ENCODE data around the gene RNF168.
"Not testable (repeated sequence)": the region's sequence is repeated elsewhere in the genome, so short reads cannot be mapped to it uniquely, and the experiment has no call there.

RNF168 gene

GRCh38 chr3:196514913-196515621, 11.5 kb upstream of the RNF168 start, which contains the start of gene SMCO1:
TSS of gene SMCO1 (minus strand) at chr3:196515346. CDS start at chr3:196515209, 137 bp downstream.
- no peak for DNase-seq (ENCODE audit: low read depth in 2 of 2)
- H3K4me3 ChIP-seq (replicated peaks in 1 of 2; ENCODE audit: low read depth in 2 of 2, low read length in 2 of 2), result no peak within 1 kb of the TSS
- TF ChIP-seq CTCF (IDR thresholded peaks at IDR 0.05; ENCODE audit: low read depth, low read length), result no peak

GRCh38 chr3:196514350-196514716, 10.8 kb upstream of the RNF168 start:
- no peak for DNase-seq (ENCODE audit: low read depth in 2 of 2)
- TF ChIP-seq CTCF (IDR thresholded peaks at IDR 0.05; ENCODE audit: low read depth, low read length), result no peak
- no peak overlapping the region for H3K4me3 ChIP-seq (replicated peaks in 1 of 2; ENCODE audit: low read depth in 2 of 2, low read length in 2 of 2)

- no peak for TF ChIP-seq CTCF (IDR thresholded peaks at IDR 0.05; ENCODE audit: low read depth, low read length)
- H3K4me3 ChIP-seq (replicated peaks in 1 of 2; ENCODE audit: low read depth in 2 of 2, low read length in 2 of 2), result no peak overlapping the region
- peak; percentile 23 to 75 for DNase-seq (ENCODE audit: low read depth in 2 of 2)
Observed at GRCh38 chr3:196513697-196514349, 10.3 kb upstream of the RNF168 start.

- not testable (repeated sequence) for H3K4me3 ChIP-seq (replicated peaks in 1 of 2; ENCODE audit: low read depth in 2 of 2, low read length in 2 of 2); DNase-seq (ENCODE audit: low read depth in 2 of 2)
Observed at GRCh38 chr3:196511646-196512425, 8.3 kb upstream of the RNF168 start.

GRCh38 chr3:196511108-196511507, 7.5 kb upstream of the RNF168 start:
- H3K4me3 ChIP-seq (replicated peaks in 1 of 2; ENCODE audit: low read depth in 2 of 2, low read length in 2 of 2); DNase-seq (ENCODE audit: low read depth in 2 of 2): not testable (repeated sequence)

GRCh38 chr3:196506687-196507086, 3.1 kb upstream of the RNF168 start:
- H3K4me3 ChIP-seq (replicated peaks in 1 of 2; ENCODE audit: low read depth in 2 of 2, low read length in 2 of 2), result no peak overlapping the region
- no peak for DNase-seq (ENCODE audit: low read depth in 2 of 2)
- TF ChIP-seq CTCF (IDR thresholded peaks at IDR 0.05; ENCODE audit: low read depth, low read length), result no peak

- TF ChIP-seq CTCF (IDR thresholded peaks at IDR 0.05; ENCODE audit: low read depth, low read length), result no peak
- H3K4me3 ChIP-seq (replicated peaks in 1 of 2; ENCODE audit: low read depth in 2 of 2, low read length in 2 of 2), result no peak overlapping the region
- no peak for DNase-seq (ENCODE audit: low read depth in 2 of 2)
Observed at GRCh38 chr3:196504556-196504955, 988 bp upstream of the RNF168 start.

GRCh38 chr3:196504077-196504398, 470 bp upstream of the RNF168 start:
- H3K4me3 ChIP-seq (replicated peaks in 1 of 2; ENCODE audit: low read depth in 2 of 2, low read length in 2 of 2), result peak overlapping the region; percentile 72 to 97
- not testable (repeated sequence) for DNase-seq (ENCODE audit: low read depth in 2 of 2)

All from cardiac fibroblast (primary cell).